Spleen (tissue), 7 donors: Measurements from ENCODE around the gene NHLH2.

ENCODE experiments used
- POLR2A ChIP-seq, 3 donors: fragments of 450-650 bp; IDR thresholded peaks; one replicate each; pipeline ENCODE4 v1.5.1; 2017; ENCODE audit warnings: antibody characterized with exemption in 3 of 3, mild to moderate bottlenecking in 1 of 3
- TF ChIP-seq, protein P1 (sequence below), 11 experiments: fragments of 200-600 bp in 7 of 11; fragments of 450-650 bp in 4 of 11; sonication (generic) in 4 of 11; IDR thresholded peaks in 8 of 11; conservative IDR thresholded peaks in 3 of 11; 1 replicate in 7 of 11; 2 replicates in 4 of 11; pipeline versions ENCODE4 v1.4.0 to v1.8.0; 2016 to 2021; ENCODE audit warnings: antibody characterized with exemption in 11 of 11, inconsistent platforms in 4 of 11, mild to moderate bottlenecking in 1 of 11
- donor health status: DM: no; HTN: no; CAD: no; lungs with moderate emphysema.
- donor health status: DM: no; HTN: no; CAD: no.
- donor health status: DM: no; HTN: no; CAD: no.

DNA sequence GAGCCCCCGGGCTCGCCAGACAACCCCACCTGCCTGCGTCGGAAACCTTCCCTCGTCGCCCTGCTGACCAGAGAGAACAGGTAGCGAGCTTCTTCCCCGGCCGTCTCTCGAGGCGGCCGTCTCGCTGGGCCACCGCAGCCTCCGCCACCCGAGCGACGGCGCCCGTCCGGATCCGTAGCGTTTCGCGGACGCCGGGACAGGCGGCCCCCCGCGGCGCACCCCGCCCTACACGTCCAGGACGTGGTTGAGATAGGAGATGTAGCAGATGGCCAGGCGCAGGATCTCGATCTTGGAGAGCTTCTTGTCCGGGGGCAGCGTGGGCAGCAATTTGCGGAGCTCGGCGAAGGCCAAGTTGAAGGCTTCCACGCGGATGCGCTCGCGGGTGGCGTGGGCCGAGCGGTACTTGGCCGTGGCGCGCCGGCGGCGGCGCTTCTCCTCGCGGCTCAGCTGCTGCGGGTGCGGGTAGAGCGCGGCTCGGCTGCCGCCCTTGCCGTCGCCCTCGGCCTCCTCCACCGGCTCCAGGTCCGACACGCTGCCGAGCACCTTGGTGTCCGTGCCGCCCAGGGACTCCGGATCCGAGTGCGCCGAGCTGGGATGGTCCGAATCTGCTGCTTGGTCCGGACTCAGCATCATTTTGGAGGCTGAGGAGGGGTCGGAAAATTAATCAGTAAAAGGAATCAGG is 3.0 kb downstream of the NHLH2 start:
- TF ChIP-seq, protein P1, sequence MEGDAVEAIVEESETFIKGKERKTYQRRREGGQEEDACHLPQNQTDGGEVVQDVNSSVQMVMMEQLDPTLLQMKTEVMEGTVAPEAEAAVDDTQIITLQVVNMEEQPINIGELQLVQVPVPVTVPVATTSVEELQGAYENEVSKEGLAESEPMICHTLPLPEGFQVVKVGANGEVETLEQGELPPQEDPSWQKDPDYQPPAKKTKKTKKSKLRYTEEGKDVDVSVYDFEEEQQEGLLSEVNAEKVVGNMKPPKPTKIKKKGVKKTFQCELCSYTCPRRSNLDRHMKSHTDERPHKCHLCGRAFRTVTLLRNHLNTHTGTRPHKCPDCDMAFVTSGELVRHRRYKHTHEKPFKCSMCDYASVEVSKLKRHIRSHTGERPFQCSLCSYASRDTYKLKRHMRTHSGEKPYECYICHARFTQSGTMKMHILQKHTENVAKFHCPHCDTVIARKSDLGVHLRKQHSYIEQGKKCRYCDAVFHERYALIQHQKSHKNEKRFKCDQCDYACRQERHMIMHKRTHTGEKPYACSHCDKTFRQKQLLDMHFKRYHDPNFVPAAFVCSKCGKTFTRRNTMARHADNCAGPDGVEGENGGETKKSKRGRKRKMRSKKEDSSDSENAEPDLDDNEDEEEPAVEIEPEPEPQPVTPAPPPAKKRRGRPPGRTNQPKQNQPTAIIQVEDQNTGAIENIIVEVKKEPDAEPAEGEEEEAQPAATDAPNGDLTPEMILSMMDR (IDR thresholded peaks at IDR 0.05 in 8 of 11, conservative IDR thresholded peaks at IDR 0.05 in 3 of 11): no peak
- no peak for TF ChIP-seq POLR2A (IDR thresholded peaks at IDR 0.05)
